ENCODE data around the gene MEGF11. TPM values are rescaled to one million over a fixed set of nuclear protein-coding genes. Genes with fewer than 3 reads are reported as not detected.
"Not testable (repeated sequence)": the region's sequence is repeated elsewhere in the genome, so short reads cannot be mapped to it uniquely, and the experiment has no call there.

MEGF11 gene
- total RNA-seq, 2 experiments from 2014 or later: 3.3 to 6.8 TPM

GRCh38 chr15:65877749-65878148 lies 375.8 kb downstream of the MEGF11 start:
- no peak overlapping the region for H2AFZ ChIP-seq (ENCODE audit: low read length)
- no peak overlapping the region for H3K4me3 ChIP-seq (ENCODE audit: low read depth, low read length, poor library complexity, severe bottlenecking)
- intact Hi-C loops (cut with micrococcal nuclease; ENCODE audit: unreplicated experiment): no loop called here
- H4K20me1 ChIP-seq (ENCODE audit: insufficient read depth, low read length): no peaks in the 10 kb centered on the region
- BruUV-seq (replicated peaks): no TSS peak
- H3K4me1 ChIP-seq (ENCODE audit: insufficient read depth, low read length, poor library complexity, severe bottlenecking): peaks cover 11% of the 10 kb centered on the region
- TF ChIP-seq CTCF (conservative IDR thresholded peaks at IDR 0.05; ENCODE audit: low read length): no peak
- no peak for TF ChIP-seq EZH2phosphoT487 (IDR thresholded peaks at IDR 0.05; ENCODE audit: borderline replicate concordance, low read depth, low read length)
- no peak for DNase-seq (ENCODE audit: low spot score)
- H3K9me3 ChIP-seq (ENCODE audit: low read length): no peaks in the 10 kb centered on the region
- H3K79me2 ChIP-seq (ENCODE audit: insufficient read depth, low read depth, low read length): peaks cover 48% of the 10 kb centered on the region
- no peak overlapping the region for H3K4me2 ChIP-seq (ENCODE audit: low read length)
- no peak overlapping the region for H3K27ac ChIP-seq (ENCODE audit: low read depth, low read length, poor library complexity, severe bottlenecking)
- ChIA-PET POLR2A (interaction anchor here (2.1 kb wide), 1 partner anchor 8 kb away, joined by 8 read pairs; the partner anchor contains the start of gene RAB11A), CTCF (ENCODE audit: unreplicated experiment) (interaction anchor here (1.5 kb wide), 1 partner anchor 10 kb away, joined by 3 read pairs; no protein-coding TSS in a partner anchor)
- H3K9me2 ChIP-seq (ENCODE audit: insufficient read depth, low read length): no peaks in the 10 kb centered on the region
- H3K36me3 ChIP-seq (ENCODE audit: insufficient read depth, low read length): peaks cover 91% of the 10 kb centered on the region

GRCh38 chr15:65875458-65875857 lies 378.1 kb downstream of the MEGF11 start:
- ChIA-PET POLR2A (no interaction called here), CTCF (ENCODE audit: unreplicated experiment) (interaction anchor here (0.5 to 0.7 kb wide), 2 partner anchors 37 to 1146 kb away, joined by 3 read pairs; no protein-coding TSS in a partner anchor)
- no TSS peak for BruUV-seq (replicated peaks)
- Histone ChIP-seq H2AFZ (ENCODE audit: low read length) (no peak overlapping the region), H3K4me1 (ENCODE audit: insufficient read depth, low read length, poor library complexity, severe bottlenecking) (peaks cover 12% of the 10 kb centered on the region), H3K4me3 (ENCODE audit: low read depth, low read length, poor library complexity, severe bottlenecking) (no peak overlapping the region), H3K9me3 (ENCODE audit: low read length) (no peaks in the 10 kb centered on the region), H4K20me1 (ENCODE audit: insufficient read depth, low read length) (no peaks in the 10 kb centered on the region; the same call in 1 of the 2 replicates), H3K79me2 (ENCODE audit: insufficient read depth, low read depth, low read length) (peaks cover 70% of the 10 kb centered on the region), H3K36me3 (ENCODE audit: insufficient read depth, low read length) (peaks cover 69% of the 10 kb centered on the region), H3K4me2 (ENCODE audit: low read length) (no peak overlapping the region), H3K9me2 (ENCODE audit: insufficient read depth, low read length) (no peaks in the 10 kb centered on the region), H3K27ac (ENCODE audit: low read depth, low read length, poor library complexity, severe bottlenecking) (no peak overlapping the region)
- intact Hi-C loops (cut with micrococcal nuclease; ENCODE audit: unreplicated experiment): no loop called here
- TF ChIP-seq CTCF (conservative IDR thresholded peaks at IDR 0.05; ENCODE audit: low read length) (no peak), EZH2phosphoT487 (IDR thresholded peaks at IDR 0.05; ENCODE audit: borderline replicate concordance, low read depth, low read length) (no peak)
- no peak for DNase-seq (ENCODE audit: low spot score)

- no peaks in the 10 kb centered on the region for H3K9me2 ChIP-seq (ENCODE audit: insufficient read depth, low read length)
- H3K4me2 ChIP-seq (ENCODE audit: low read length): no peak overlapping the region
- intact Hi-C loops (cut with micrococcal nuclease; ENCODE audit: unreplicated experiment): loop anchor here (5.0 kb wide), 2 partner anchors 419 to 586 kb away; partner anchors contain the start of genes DIS3L and PARP16
- H3K79me2 ChIP-seq (ENCODE audit: insufficient read depth, low read depth, low read length): peaks cover 81% of the 10 kb centered on the region
- H3K4me1 ChIP-seq (ENCODE audit: insufficient read depth, low read length, poor library complexity, severe bottlenecking): peaks cover 17% of the 10 kb centered on the region
- H3K9me3 ChIP-seq (ENCODE audit: low read length): no peaks in the 10 kb centered on the region
- ChIA-PET CTCF (ENCODE audit: unreplicated experiment) (no interaction called here), POLR2A (no interaction called here)
- peaks cover 47% of the 10 kb centered on the region for H3K36me3 ChIP-seq (ENCODE audit: insufficient read depth, low read length)
- H4K20me1 ChIP-seq (ENCODE audit: insufficient read depth, low read length): no peaks in the 10 kb centered on the region; the same call in 1 of the 2 replicates
- H2AFZ ChIP-seq (ENCODE audit: low read length): no peak overlapping the region
- H3K4me3 ChIP-seq (ENCODE audit: low read depth, low read length, poor library complexity, severe bottlenecking): no peak overlapping the region
- BruUV-seq (replicated peaks): no TSS peak
- H3K27ac ChIP-seq (ENCODE audit: low read depth, low read length, poor library complexity, severe bottlenecking): no peak overlapping the region
- no peak for DNase-seq (ENCODE audit: low spot score)
- no peak for TF ChIP-seq CTCF (conservative IDR thresholded peaks at IDR 0.05; ENCODE audit: low read length)
- no peak for TF ChIP-seq EZH2phosphoT487 (IDR thresholded peaks at IDR 0.05; ENCODE audit: borderline replicate concordance, low read depth, low read length)
Observed at GRCh38 chr15:65873256-65873655, 380.3 kb downstream of the MEGF11 start.

- BruUV-seq (replicated peaks); H2AFZ ChIP-seq (ENCODE audit: low read length); H3K9me3 ChIP-seq (ENCODE audit: low read length); H3K4me2 ChIP-seq (ENCODE audit: low read length); H3K4me3 ChIP-seq (ENCODE audit: low read depth, low read length, poor library complexity, severe bottlenecking); H3K27ac ChIP-seq (ENCODE audit: low read depth, low read length, poor library complexity, severe bottlenecking); CTCF ChIA-PET (ENCODE audit: unreplicated experiment); H3K9me2 ChIP-seq (ENCODE audit: insufficient read depth, low read length); DNase-seq (ENCODE audit: low spot score); POLR2A ChIA-PET; H4K20me1 ChIP-seq (ENCODE audit: insufficient read depth, low read length): not testable (repeated sequence)
- Histone ChIP-seq H3K4me1 (ENCODE audit: insufficient read depth, low read length, poor library complexity, severe bottlenecking) (peaks cover 18% of the 10 kb centered on the region), H3K36me3 (ENCODE audit: insufficient read depth, low read length) (peaks cover 40% of the 10 kb centered on the region), H3K79me2 (ENCODE audit: insufficient read depth, low read depth, low read length) (peaks cover 81% of the 10 kb centered on the region)
- intact Hi-C loops (cut with micrococcal nuclease; ENCODE audit: unreplicated experiment): loop anchor here (5.0 kb wide), 2 partner anchors 420 to 585 kb away; partner anchors contain the start of genes DIS3L and PARP16
Observed at GRCh38 chr15:65872596-65872995, 381.0 kb downstream of the MEGF11 start.
